Dedifferentiated amniotic fluid mesenchymal stem cell (primary cell): ENCODE data around the gene PATZ1.
A peak's percentile ranks its signal among the peaks of the same experiment; 100 is the strongest.

Experiments used
- DNase-seq: peaks from one replicate; pipeline ENCODE4 v3.0.0-alpha.2; 2016; ENCODE audit errors: extremely low spot score

The PATZ1 gene

DNA sequence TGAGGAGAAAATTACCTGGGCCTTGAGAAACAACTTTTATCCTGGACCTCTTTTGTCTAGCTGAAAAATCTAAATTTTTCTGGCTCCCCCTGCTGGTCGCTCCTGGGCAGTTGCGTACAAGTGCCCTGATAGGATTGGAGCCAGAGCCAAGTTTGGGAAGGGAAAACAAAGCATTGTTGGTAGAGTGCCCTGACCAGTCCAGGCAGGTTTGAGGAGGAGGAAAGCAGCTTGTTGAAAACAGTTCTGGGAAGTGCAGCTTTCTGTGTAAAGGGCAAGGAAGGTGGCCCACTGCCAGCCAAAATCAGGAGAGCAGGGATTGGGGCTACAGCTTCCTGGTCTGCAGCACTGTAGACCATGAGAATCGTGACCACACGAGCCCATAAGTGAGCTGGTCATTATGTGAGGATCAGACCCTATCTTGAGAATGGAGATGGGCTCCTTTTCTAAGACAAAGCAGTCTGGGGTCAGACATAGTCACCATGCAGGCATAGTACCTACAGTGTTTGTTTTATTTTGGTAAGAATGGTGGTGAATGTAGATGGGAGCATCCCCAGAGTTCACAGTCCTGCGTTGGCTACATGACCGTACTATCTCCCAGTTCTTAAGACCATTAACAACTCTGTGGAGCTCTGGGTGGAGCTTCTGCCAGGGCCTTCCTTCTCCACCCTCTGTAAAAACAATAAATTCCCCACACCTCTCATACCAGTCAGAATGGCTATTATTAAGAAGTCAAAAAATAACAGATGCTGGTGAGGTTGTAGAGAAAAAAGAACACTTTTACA, 32.6 kb downstream of the PATZ1 start:
- DNase-seq = peak; percentile 62

GRCh38 chr22:31308181-31308580, 38.0 kb downstream of the PATZ1 start:
- DNase-seq = no peak

GRCh38 chr22:31305194-31305593, 41.0 kb downstream of the PATZ1 start:
- DNase-seq = no peak

DNA sequence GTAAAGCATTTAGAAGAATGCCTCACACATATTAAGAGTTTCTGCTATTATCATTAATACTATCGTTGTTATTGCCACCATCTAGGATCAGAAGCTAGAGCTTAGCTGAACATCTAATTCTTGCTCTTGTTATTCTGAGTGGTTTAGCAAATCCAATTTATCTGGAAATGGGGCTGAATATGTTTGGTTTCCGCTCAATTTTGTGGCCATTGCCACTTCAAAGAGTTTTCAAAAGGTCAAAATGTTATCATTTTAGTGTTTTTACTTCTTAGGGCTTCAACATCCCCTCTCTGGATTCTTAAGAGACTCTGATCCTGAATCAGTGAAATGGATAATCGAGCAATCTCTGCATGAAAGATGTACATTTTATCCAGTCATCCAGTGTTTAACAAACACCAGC, 43.6 kb downstream of the PATZ1 start:
- no peak for DNase-seq

DNA sequence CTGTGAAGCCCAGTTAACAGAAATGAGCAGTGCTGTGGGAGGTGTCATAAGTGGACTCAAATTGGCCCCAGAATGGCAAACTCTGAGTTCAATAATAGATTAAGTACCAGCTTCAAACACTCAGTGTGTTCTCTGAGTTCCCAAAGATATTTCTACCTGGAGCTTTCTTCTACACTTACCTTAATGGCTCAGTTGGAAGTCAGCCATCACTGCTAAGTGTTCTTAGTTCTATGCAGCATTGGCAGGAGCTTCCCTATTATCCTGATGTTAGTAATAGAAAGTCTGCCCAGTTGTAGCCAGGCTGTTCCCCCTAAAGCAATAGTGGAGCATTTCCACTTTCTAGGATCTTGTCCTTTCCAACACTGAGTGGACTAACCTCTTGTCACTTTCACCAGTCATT, 44.1 kb downstream of the PATZ1 start:
- no peak for DNase-seq

DNA sequence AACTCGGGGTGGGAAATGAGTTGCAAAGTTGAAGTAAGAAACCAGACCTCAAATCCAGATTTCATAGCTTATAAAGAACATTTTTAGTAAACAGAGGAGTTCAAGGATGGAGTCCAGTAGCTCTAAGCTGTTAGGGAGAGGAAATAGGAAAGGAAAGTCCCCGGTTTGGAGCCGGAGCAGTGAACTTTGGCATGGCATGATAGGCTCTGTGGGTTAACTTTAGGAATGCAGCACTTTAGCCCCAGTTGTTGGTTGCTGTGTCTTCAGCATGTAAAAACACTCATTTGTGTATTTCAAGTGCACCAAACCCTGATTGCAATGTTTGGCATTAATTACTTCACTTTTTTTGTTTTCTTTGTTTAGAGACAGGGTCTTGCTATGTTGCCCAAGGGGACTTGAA, 45.2 kb downstream of the PATZ1 start:
- no peak for DNase-seq

- no peak for DNase-seq
Measured at GRCh38 chr22:31295831-31296657, 50.1 kb downstream of the PATZ1 start.

GRCh38 chr22:31295360-31295759, 50.8 kb downstream of the PATZ1 start:
- no peak for DNase-seq

- peak; percentile 68 for DNase-seq
Measured at GRCh38 chr22:31292236-31292989, 53.7 kb downstream of the PATZ1 start, which contains the start of gene PIK3IP1. Gene PIK3IP1 (minus strand): TSS chr22:31292488. CDS start chr22:31292344, 144 bp downstream.

- no peak for DNase-seq
Measured at GRCh38 chr22:31291481-31292235, 54.5 kb downstream of the PATZ1 start.

GRCh38 chr22:31290494-31291471, 55.4 kb downstream of the PATZ1 start:
- DNase-seq = peak; percentile 87

- DNase-seq = no peak
Measured at GRCh38 chr22:31289344-31289743, 56.8 kb downstream of the PATZ1 start.

- DNase-seq = no peak
Measured at GRCh38 chr22:31288496-31289240, 57.5 kb downstream of the PATZ1 start.

DNA sequence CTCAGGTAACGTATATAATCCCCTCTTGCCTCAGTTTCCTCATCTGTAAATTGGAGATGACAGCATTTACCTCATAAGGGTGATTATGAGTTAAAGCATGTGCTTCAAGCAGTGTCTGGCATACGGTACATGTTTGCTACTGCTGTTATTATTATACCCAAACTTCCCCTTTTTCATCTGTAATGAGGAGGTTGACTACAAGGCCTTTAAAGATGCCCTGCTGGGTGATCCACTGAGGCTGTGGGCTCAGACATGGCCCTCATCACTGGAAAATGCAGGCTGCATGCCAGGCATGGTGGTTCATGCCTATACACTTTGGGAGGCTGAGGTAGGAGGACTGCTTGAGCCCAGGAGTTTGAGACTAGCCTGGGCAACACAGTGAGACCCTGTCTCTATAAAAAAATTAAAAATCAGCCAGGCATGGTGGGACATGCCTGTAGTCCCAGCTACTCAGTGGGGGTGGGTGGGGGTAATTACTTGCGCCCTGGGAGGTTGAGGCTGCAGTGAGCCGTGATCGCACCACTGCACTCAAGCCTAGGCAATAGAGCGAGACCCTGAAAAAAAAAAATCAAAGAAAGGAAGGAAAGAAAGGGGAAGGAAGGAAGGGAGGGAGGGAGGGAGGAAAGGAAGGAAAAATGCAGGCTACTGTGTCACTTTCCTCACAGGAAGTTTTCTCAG, 58.2 kb downstream of the PATZ1 start:
- no peak for DNase-seq

DNA sequence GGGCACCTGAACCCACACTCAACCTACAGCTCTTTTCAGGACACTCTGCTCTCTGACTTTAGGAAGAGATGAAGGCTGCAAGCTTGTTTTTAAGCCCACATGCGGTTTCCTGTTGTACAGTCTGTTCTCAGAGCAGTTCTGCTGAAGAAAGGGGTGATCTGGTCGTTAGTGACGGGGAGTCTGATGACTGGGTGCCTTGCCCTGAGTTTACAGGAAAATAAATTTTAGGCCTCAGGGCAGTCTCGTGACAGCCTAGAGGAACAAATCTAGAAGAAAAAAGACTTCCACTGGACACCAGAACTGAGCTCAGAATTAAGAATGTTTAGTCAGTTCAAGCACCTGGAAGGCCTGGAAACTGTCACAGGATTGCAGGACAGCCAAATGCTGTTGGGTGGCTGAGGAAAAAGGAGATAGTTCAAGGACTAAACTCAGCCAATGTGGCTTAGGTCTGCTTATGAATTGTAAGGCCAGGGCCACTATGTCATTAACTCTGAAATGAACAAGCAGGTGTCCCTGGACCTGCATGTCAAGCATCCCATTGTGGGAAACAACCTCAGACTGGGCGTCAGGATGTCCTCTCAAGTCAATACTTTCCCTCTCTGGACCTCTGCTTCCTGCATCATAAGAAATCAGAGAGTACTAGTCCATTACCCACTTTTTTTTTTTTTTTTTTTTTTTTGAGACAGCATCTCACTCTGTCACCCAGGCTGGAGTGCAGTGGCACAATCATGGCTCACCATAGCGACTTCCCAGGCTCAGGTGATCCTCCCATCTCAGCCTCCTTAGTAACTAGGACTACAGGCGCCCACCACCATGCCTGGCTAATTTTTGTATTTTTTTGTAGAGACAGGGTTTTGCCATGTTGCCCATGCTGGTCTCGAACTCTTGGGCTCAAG, 59.5 kb downstream of the PATZ1 start:
- DNase-seq = no peak

DNA sequence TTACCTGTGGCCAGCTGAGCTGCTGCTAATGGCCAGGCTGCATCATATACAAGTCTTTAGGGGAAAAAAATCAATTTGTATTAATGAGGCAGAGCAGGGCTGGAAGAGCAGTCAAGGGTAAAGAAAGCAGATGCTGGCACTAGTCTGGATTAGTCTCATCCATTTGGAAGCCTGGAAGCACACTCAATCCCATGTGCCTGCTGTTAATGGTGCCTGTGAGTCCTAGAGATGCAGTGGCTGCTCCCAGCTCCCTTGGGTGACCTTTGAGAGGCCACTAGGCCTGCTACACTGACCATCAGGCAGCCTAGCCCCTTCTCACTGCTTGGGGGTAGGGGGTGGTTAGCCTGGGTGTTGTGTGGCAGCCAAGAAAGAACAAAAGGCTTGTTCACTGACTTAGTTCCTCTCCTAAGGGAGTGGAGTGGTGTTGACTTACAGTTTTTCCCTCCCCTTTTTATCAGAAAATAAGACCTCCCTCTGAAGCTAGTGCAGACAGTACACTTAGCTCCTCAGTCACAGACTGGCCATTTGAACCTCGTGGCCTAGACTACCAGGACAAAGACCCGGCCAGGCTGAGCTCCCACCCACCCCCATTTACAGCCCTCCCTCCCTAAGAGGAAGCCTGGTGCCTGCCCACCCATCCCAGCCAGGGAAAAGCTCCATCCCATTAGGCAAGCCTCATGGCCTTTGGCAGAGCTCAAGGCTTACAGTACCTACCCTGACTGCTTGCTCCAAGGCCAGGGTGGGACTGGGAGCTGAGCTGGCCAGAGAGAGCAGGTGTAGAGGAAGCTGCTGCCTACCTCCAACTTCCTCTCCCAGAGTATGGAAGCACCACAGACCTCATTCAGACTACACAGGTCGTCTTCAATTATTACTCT, 61.6 kb downstream of the PATZ1 start:
- DNase-seq = no peak
